NCI-H774 (cell line): Measurements from ENCODE around the gene IMPDH2.

ENCODE experiments used
- DNase-seq: peaks from one replicate; lab custom pipeline; 2025; lab: John Stamatoyannopoulos, UW

Gene IMPDH2

DNA sequence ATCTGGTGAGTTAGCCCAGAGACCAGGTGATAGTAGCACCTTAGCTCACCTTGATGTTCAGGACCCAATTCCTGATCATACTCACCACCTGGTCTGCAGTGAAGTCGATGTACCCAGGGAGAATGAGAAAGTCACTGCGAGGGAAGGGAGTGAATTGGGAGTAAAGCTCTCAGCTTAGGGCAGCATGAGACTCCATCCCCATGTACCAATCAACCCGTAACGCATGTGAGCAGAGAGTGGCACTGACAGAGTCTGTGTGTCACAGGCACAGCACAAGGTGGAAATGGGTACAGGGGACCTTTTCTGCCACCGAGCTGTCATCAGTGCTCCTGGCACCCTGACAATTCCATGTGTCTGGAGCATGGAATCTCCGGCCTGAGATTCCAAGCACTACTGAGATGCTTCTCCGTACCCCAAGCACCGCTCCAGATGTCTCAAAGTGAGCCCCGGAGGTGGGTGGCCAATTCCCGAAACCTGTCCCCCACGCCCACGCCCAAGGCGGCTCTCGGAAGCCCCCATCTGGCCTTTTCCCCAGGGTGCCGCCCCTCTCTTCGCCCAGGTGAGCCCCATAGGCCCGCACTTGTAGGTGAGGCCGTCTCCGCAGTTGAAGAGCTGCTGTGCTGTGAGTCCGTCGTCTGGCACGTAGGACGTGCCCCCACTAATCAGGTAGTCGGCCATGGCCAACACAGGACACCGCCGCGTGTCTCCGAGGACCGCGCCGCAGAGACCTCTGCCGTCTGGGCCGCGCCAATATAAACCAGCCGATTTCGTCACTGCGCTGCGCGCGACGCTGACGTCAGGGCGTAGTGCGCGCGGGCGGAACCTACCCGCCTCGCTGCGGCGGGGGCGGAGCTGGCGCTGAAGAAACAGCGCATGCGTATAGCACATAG, at the start of gene IMPDH2:
IMPDH2 (minus strand) TSS at position 726 of the 890 bp plus-strand sequence; CDS start at position 678, 48 bp downstream.
- peak; percentile 80 for DNase-seq

DNA sequence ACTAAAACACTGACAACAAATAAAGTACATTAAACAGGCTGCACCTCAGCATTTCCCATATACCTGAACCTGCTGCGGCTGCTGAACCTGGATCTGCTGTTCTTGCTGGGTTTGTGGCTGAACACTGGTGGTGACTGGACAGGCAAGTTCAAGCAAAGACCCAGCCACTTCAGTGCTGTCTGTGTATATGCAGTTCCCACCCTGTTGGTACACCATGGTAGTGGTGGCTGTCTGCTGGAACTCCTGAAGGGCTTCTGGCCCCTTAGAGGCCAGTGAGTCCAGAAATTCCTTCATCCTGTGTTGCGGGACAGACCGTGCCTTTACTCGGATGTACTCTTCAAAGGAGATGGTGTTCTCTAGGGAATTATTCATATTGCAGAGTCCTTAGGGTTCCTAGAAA, 47.4 kb upstream of the IMPDH2 start:
- DNase-seq, result no peak

DNA sequence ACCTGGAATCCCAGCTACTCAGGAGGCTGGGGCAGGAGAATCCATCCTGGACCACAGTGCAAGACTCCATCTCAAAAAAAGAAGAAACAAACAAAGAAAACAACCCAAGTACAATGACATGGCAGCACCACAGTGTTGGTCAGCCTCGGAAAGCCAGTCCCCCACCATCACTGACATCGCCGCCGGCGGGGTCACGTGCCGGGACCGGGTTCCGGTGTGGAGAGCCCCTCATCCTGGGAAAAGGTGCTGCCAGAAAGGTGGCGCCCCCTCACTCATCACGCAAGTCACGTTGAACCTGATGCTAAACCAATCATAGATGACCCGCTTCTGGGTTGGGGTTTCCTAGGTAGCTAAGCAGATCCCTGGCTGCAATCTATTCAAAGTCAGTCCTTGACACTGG, 46.9 kb upstream of the IMPDH2 start:
- no peak for DNase-seq

DNA sequence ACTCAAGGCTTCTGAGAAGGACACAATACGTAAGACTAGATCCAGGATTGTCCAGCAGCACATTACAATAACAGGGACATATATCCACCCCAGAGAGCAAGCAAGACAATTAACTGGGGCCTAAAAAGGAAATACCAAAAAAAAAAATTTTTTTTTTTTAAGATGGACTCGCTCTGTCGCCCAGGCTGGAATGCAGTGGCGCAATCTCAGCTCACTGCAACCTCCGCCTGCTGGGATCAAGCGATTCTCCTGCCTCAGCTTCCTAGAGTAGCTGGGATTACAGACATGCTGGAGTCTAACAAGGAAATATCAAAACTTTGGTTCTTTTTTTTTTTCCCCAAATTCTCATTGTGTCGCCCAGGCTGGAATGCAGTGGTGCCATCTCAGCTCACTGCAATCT, 28.8 kb upstream of the IMPDH2 start:
- DNase-seq, result no peak

DNA sequence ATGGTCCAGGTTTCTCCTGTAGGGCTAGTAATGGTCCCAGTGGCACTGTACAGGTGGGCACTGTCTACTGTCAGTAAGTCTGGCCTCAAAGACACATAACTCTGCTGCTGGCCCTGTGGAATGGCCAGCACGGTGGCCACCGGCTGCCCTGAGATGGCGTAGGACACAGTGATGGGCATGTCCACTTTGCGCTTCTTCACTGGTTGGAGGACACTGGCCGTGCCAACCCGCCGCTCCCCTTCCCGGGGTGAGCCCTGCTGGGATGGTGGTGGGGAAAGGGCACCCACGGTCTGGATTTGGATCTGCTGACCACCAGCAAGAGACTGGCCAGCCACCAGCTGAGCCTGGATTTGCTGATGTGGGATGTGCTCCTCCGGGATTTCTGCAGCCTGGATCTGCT, 28.1 kb upstream of the IMPDH2 start:
- DNase-seq, result no peak

DNA sequence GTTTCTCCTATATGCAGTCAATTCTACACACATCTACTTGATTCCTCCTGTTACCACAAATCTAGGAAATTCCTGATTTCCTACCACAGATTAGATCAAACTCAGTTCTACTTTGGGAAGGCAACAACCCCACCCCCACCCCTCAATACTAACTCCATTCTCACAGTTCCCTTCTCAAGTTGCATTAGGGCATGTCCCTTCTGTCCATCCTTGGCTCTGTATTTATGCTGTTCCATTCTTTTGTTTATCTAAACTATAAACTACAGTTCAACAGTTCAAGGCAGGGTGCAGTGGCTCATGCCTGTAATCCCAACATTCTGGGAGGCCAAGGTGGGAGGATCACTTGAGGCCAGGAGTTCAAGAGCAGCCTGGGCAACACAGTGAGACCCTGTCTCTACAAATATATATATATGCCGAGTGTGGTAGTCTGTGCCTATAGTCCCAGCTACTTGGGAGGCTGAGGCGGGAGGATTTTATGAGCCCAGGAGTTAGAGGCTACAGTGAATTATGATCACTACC, 25.2 kb upstream of the IMPDH2 start:
- no peak for DNase-seq

DNA sequence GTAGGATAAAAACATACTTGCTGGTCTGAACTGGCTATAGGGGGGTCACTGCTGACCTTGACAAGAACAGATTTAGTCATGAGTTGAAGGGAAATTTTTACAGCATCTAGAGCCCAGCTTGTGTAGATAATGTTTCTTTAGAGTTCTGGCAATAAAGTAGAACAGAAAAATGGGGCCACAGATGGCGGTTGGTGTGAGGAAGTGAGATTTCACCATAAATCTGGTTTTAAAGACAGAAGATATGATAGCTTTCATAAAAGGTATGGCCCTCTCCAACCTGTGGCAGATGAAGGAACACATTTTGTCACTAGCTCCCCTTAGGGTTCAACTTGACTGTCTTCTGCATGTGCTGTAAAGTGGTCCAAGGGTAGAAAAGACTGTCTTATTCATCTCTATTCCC, 24.3 kb upstream of the IMPDH2 start:
- DNase-seq, result no peak

DNA sequence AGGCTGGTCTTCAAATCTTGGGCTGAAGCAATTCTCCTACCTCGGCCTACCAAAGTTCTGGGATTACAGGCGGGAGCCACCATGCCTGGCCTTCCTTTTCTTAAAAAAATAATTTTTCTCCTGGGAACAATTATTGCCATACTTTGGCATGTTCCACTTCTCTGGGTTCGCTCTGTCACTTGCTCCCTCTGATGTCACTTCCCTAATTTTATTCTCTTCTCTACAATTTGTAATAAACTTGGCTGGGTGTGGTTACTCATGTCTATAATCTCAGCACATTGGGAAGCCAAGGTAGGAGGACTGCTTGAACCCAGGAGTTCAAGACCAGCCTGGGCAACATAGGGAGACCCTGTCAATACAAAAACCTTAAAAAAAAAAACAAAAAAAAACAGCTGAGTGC, 6.1 kb upstream of the IMPDH2 start:
- no peak for DNase-seq

DNA sequence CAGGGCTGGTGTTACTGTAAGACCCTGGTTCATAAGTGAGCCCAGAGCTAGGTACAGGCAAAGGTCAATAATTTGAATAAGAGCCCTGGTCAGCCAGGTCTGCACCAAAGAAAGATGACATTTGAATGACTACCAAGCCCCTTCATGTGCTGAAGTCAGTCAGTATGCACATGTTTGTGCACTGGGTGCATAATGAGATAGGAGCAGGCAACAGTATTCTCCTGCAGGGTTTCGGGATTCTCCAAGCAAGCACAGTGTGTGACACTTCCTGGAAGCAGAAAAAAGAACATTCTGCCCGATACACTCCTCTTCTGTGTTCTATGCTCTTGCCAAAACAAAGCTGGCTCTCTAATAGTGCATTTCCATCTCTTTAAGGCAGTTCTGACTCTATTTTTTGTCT, 5.5 kb upstream of the IMPDH2 start:
- DNase-seq, result no peak

DNA sequence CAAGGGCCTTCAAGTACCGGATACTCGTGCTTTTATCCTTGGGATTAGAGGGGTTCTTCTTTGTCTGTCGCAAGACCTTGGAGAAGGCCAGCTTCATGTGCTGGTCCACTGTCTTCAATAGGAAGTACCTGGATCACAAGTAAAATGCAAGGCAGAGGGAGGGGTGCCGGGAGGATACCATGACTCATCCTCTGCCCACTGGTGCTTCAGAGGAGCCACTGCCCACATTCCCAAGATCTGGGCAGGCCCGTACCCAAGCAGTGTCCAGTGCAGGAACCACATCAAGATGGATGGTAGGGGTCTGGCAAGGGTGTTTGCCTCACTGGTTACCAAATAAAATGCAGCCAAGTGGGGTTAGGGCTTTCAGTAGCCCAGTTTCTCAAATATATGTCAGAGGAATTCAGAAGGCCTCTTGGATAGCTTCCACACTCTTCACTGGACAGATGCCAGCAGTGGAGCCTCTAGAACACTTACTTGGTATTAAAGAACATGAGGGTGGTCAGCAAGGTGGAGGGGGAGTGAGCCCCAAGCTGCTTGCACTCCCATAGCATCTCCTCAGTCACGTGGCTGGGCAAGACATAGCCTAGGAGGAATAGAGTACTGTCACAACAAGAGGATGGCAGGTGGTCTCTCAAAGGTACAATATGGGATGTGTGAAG, 3.6 kb upstream of the IMPDH2 start:
- no peak for DNase-seq

DNA sequence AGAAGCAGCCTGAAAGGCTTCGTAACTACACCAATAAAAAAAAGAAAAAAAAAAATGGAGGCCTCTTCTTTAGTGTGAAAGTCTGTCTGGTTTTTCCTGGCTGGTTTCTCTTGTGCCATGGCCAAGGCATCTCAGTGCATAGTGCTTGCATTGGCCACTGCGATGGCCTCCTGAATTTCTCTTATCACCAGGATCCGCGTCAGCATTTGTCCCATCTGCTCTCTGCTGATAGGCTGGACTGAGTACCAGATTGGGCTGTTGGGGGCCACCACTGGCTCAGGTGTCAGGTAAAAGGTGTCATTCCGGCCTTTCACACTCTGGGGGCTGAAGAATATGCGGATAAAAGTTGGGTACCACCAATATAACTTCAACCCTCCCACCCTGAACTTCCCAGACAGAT, 1.1 kb upstream of the IMPDH2 start:
- DNase-seq, result no peak

DNA sequence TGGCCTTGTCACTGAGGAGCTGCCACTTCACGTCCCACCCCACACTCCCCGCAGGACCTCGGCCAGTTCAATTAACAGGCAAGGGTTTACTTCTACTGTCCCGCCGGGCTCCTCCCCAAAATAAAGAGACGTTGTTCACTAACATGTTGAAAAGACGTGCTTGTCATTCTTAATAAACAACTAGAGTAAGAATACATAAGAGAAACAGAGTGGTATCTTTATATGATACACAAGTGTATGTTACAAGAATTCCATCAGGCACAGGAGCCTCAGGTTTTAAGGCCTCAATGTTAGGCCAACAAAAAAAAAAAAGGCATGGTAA, 326 bp upstream of the IMPDH2 start:
- no peak for DNase-seq

DNA sequence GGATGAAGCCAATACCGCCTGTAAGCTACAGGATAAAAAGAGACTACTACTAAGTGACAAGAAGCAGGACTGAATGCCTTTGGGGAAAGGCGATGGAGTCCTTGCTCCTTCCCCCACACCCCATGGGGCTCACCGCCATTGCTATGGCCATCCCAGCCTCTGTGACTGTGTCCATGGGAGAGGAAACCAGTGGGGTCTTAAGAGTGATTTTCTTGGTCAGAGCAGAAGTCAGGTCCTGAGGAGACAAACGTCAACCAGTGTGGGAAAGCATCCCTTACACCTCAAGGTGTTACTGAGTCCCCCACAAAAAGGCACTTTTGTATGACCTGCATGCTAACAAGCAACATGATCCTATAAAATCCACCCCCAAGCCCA, 913 bp downstream of the IMPDH2 start:
- DNase-seq, result no peak

DNA sequence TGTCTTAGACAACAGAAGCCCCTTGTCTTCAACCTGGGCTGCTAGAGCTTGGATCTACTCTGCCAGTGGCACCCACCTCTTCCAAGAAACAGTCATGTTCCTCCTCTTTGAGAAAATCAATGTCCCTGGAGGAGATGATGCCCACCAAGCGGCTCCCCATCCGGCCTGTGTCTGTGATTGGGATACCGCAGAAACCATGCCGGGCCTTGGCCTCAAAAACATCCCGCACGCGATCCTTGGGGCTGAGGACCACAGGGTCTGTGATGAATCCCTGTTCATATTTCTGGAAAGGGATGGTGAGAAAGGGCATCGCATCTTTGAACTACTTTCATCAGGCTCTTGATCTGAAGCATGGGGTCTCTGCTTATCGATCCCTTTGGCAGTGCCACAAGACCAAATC, 1.6 kb downstream of the IMPDH2 start:
- no peak for DNase-seq

DNA sequence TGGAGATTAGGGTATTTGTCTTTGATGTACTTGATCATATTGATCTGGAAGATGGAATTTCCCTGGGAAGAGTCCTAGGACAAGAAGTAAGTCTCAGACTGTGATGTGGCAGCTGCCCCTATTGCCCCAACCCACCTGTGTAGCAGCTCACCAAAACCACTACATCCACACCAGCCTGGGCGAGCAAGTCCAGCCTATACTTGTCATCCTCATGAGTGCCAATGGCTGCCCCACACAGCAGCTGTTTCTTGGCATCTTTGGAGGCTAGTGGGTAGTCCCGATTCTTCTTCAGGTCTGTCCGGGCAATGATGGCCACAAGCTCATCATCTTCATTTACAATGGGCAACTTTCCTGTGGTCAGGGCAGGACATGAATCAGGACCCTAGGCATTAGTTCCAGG, 2.7 kb downstream of the IMPDH2 start:
- no peak for DNase-seq

DNA sequence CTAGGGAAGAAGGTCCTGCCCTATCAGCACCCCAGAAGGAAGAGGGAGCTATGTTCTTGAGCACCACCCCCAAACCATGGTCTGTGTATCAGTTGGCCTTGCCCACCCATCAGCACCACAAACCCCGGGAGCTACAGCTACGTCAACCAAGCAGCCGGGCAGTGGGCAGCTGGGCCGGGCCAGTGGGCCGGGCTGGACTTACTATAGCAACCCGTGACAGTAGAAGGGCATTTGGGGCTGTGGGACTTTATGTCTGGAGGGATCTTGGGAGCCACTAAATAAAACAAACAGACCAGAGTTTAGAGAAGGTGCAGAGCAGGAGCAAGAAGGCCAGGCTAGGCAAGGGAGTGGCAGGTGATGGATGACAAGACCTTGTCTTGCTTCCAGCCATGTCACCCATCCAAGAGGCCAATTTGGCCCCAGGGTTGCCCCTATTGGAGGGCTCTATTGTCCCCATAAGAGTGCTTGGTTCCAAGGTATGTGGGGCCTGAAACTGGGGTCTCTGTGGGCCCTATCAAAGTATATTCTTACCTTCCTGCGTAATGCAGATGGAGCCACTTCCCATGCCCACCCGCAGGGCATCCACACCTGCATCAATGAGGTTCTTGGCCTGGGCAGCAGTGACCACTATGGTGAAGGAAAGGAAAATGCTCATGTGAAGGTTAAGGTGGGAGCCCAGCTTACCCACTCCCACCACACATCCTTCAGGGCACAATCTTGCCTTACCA, 3.2 kb downstream of the IMPDH2 start:
- no peak for DNase-seq

DNA sequence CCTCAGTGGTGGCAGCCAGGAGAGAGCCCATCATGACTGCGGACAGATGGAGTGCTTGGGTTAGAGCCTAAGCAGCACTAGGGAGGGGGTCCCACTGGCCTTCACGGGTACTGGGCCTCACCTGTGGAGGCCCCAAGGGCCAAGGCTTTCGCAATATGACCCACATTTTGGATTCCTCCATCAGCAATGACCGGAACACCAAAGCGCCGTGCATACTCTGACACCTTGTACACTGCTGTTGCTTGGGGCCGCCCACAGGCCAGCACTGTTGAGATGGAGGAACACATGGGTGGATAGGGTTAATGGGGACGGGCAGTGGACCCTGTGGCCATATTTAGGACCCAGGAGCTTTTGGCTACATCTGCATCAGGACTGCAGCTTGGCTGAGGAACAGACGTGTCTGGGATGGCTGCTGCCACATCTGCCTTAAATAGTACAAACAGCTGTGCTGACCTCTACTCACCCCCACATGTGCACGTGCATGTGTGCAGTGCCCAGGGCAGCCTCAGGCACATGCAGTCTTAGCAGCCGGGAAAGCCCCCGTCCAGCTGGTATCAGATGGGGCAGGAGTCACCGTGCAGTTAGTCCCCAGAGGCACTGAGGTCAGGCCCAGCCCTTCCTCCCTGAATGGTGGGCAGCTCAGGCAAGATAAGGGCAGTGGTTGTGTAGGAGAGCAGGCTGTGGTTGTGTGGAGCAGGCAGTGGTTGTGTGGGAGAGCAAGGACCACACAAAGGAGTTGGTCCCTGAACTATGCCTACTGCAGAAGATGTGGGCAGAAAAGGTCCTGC, 4.0 kb downstream of the IMPDH2 start:
- DNase-seq, result no peak

DNA sequence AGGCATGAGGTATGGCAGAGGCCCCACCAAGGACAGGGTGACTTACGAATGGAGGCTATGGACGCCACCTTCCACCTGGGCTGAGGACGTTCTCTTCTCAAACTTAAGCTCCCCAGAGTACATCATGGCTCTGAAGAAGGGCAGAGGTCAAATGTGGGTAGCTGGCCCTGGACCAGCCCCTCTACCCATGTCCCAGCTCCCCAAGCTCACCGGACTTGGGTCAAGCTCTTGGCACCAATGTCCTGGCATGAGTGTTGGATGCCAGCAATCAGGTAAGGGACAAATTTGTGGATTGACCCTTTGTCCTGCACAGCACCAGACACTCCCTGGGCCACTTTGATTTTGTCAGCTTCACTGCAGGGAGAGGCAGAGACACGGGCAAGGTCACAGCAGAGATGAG, 4.7 kb downstream of the IMPDH2 start:
- DNase-seq, result no peak

DNA sequence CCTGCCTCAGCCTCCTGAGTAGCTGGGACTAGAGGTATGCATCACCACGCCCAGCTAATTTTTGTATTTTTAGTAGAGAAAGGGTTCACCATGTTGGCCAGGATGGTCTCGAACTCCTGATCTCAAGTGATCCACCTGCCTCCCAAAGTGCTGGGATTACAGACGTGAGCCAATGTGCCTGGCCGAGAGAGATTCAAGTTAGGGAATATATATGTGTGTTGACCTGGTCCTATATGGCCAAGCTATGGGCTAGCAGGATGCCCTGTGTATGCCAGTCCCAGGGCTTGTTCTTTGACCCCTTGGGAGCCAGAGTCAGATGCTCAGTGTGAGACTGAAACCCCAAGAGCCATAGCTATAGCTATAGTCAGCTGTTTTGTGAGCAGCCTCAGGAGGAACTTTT, 5.4 kb downstream of the IMPDH2 start:
- DNase-seq, result no peak

DNA sequence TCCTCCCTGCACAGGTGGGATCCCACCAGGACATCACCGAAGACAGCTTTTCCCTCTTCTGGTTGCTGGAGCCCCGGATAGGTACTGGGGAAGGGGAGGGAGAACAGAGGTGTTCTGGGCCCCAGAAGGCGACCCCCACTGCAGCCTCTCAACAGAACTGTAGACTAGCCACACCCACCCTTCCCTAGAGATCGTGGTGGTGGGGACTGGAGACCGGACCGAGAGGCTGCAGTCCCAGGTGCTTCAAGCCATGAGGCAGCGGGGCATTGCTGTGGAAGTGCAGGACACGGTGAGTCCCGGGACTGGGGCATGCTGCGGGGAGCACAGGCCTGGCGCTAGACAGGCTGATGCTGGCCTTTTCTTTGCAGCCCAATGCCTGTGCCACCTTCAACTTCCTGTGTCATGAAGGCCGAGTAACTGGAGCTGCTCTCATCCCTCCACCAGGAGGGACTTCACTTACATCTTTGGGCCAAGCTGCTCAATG, 6.5 kb downstream of the IMPDH2 start:
- DNase-seq, result no peak

DNA sequence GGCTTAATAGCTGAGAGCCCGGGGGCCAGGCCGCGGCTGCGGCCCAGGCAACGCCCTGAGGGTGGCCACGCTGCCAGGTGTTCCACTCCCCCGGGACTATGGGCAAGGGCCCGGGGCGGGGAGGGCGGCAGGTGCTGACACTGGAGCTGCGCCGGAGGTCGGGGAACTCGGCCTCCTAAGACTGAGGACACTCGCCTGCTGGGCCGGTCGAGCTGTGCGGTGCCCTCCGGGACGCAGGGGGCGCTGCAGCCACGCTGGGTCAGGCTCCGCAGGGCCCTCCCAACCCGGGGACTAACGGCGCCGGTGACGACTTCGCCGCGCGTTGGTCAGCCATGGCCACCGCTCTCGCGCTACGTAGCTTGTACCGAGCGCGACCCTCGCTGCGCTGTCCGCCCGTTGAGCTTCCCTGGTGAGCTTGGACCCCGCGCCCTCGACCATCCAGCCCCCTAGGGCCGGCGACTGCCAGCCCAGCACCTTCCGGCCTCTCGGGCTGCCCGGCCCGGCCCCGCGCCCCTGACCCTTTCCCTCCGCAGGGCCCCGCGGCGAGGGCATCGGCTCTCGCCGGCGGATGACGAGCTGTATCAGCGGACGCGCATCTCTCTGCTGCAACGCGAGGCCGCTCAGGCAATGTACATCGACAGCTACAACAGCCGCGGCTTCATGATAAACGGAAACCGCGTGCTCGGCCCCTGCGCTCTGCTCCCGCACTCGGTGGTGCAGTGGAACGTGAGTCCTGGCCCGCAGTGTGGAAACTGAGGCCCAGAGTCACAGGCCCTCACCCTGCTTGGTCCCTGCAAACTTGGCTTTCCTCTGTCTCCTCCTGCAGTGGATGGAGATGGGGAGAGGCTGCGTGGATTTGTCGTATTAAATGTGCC, 7.1 kb downstream of the IMPDH2 start, which contains the start of gene NDUFAF3:
NDUFAF3 (plus strand) TSS at position 309 of the 875 bp plus-strand sequence; CDS start at position 333, 24 bp downstream.
- DNase-seq, result peak; percentile 81
